Liver (tissue), 9 donors: ENCODE data around the gene LILRA6. TPM values are rescaled to one million over a fixed set of nuclear protein-coding genes. Genes with fewer than 3 reads are reported as not detected.

Experiments
- DNase-seq: peaks from one replicate; pipeline ENCODE4 v3.0.0-alpha.2; 2017; ENCODE audit warnings: low spot score
- H3K27ac ChIP-seq, 2 donors: one replicate each; pipeline ENCODE4 v1.7.0; 2013; ENCODE audit warnings: inconsistent platforms in 2 of 2, low read length in 2 of 2, control low read depth in 1 of 2, low read depth in 1 of 2, mild to moderate bottlenecking in 1 of 2
- H3K27me3 ChIP-seq, 4 donors: one replicate each; pipeline versions ENCODE4 v1.6.1 to v1.7.0; 2013; ENCODE audit warnings: low read length in 3 of 4, inconsistent platforms in 1 of 4, mild to moderate bottlenecking in 1 of 4, moderate library complexity in 1 of 4; ENCODE audit not compliant: control insufficient read depth in 4 of 4, insufficient read depth in 4 of 4
- H3K36me3 ChIP-seq, 4 donors: one replicate each; pipeline versions ENCODE4 v1.6.1 to v1.7.0; 2013; ENCODE audit warnings: low read length in 3 of 4, mild to moderate bottlenecking in 3 of 4, low read depth in 1 of 4, moderate library complexity in 1 of 4; ENCODE audit not compliant: control insufficient read depth in 4 of 4, insufficient read depth in 3 of 4
- H3K4me1 ChIP-seq, 4 donors: one replicate each; pipeline versions ENCODE4 v1.6.1 to v1.7.0; 2013; ENCODE audit warnings: low read length in 3 of 4, mild to moderate bottlenecking in 3 of 4, moderate library complexity in 1 of 4; ENCODE audit not compliant: control insufficient read depth in 4 of 4, insufficient read depth in 4 of 4
- H3K4me3 ChIP-seq, 3 donors: one replicate each; pipeline versions ENCODE4 v1.6.1 to v1.7.0; 2013; ENCODE audit warnings: low read length in 3 of 3, control low read depth in 1 of 3, low read depth in 1 of 3, mild to moderate bottlenecking in 1 of 3
- H3K9ac ChIP-seq, 2 donors: one replicate each; pipeline ENCODE4 v1.7.0; 2013; ENCODE audit warnings: low read length in 2 of 2, mild to moderate bottlenecking in 2 of 2, moderate library complexity in 2 of 2, control low read depth in 1 of 2, low read depth in 1 of 2
- H3K9me3 ChIP-seq, 4 donors: one replicate each; pipeline versions ENCODE4 v1.6.1 to v1.7.0; 2013; ENCODE audit warnings: low read length in 3 of 4; ENCODE audit not compliant: control insufficient read depth in 4 of 4
- EGR1 ChIP-seq, 2 donors: IDR thresholded peaks; 2 replicates each; pipeline ENCODE4 v1.6.1; 2016 to 2018; ENCODE audit warnings: antibody characterized with exemption in 2 of 2, low read depth in 2 of 2
- FOXA1 ChIP-seq: IDR thresholded peaks from 2 replicates; pipeline ENCODE4 v1.6.1; 2016; ENCODE audit warnings: antibody characterized with exemption
- FOXA2 ChIP-seq: IDR thresholded peaks from 2 replicates; pipeline ENCODE4 v1.6.1; 2016; ENCODE audit warnings: antibody characterized with exemption
- GABPA ChIP-seq, 2 donors: IDR thresholded peaks in 1 of 2; conservative IDR thresholded peaks in 1 of 2; 2 replicates each; pipeline ENCODE4 v1.6.1; 2016; ENCODE audit warnings: antibody characterized with exemption in 2 of 2, mild to moderate bottlenecking in 1 of 2, moderate library complexity in 1 of 2
- HNF4A ChIP-seq, 2 donors: conservative IDR thresholded peaks; 2 replicates each; pipeline ENCODE4 v1.6.1; 2016; ENCODE audit warnings: antibody characterized with exemption in 2 of 2, mild to moderate bottlenecking in 2 of 2
- HNF4G ChIP-seq: IDR thresholded peaks from 2 replicates; pipeline ENCODE4 v1.6.1; 2016; ENCODE audit warnings: antibody characterized with exemption
- JUND ChIP-seq, 2 donors: IDR thresholded peaks; 2 replicates each; pipeline ENCODE4 v1.6.1; 2016; ENCODE audit warnings: antibody characterized with exemption in 2 of 2
- NR2F2 ChIP-seq: IDR thresholded peaks from 2 replicates; pipeline ENCODE4 v1.6.1; 2016; ENCODE audit warnings: antibody characterized with exemption
- RAD21 ChIP-seq, 2 donors: IDR thresholded peaks; 2 replicates each; pipeline ENCODE4 v1.6.1; 2016; ENCODE audit warnings: antibody characterized with exemption in 2 of 2, mild to moderate bottlenecking in 2 of 2
- RXRA ChIP-seq, 2 donors: IDR thresholded peaks; 2 replicates each; pipeline ENCODE4 v1.6.1; 2017 to 2018; ENCODE audit warnings: antibody characterized with exemption in 2 of 2, mild to moderate bottlenecking in 1 of 2
- SP1 ChIP-seq: IDR thresholded peaks from 2 replicates; pipeline ENCODE4 v1.6.1; 2018; ENCODE audit warnings: antibody characterized with exemption, mild to moderate bottlenecking
- TAF1 ChIP-seq: conservative IDR thresholded peaks from 2 replicates; pipeline ENCODE4 v1.6.1; 2016; ENCODE audit warnings: antibody characterized with exemption, mild to moderate bottlenecking
- YY1 ChIP-seq: IDR thresholded peaks from 2 replicates; pipeline ENCODE4 v1.6.1; 2016; ENCODE audit warnings: antibody characterized with exemption, mild to moderate bottlenecking
- WGBS: extraction: QIAGEN DNeasy Blood & Tissue Kit; methylation state at CpG from one replicate; pipeline ENCODE4 v1.1.7; 2013; 5-methylcytosine and 5-hydroxymethylcytosine counted together
- polyA plus RNA-seq, 2 donors: library from polyadenylated mRNA; stranded (reverse) in 1 of 2; unstranded in 1 of 2; fragments of 200-250 nt in 1 of 2; fragments of >200 nt in 1 of 2; fragmentation: Nextera tagmentation in 1 of 2; extraction: Ambion mirVana in 1 of 2; gene quantifications; one replicate each; pipeline versions ENCODE4 v1.2.1 to v1.2.3, GENCODE V29; 2013 to 2015
- total RNA-seq, 2 donors: library from RNA; depleted of rRNA; stranded (reverse); fragments of >200 nt; gene quantifications; one replicate each; pipeline ENCODE4 v1.2.3, GENCODE V29; 2014
- TF ChIP-seq, protein P1 (sequence below): IDR thresholded peaks from 2 replicates; pipeline ENCODE4 v1.6.1; 2016; ENCODE audit warnings: antibody characterized with exemption, mild to moderate bottlenecking
- TF ChIP-seq, protein P2 (sequence below): IDR thresholded peaks from 2 replicates; pipeline ENCODE4 v1.6.1; 2016; ENCODE audit warnings: antibody characterized with exemption
- TF ChIP-seq, protein P3 (sequence below): fragments of 150-350 bp; IDR thresholded peaks from 2 replicates; pipeline ENCODE4 v1.5.1; 2017; ENCODE audit warnings: improper control_type of control experiment, low read depth, low read length; ENCODE audit not compliant: missing input control
- TF ChIP-seq, protein P4 (sequence below): IDR thresholded peaks from 2 replicates; pipeline ENCODE4 v1.6.1; 2016; ENCODE audit warnings: antibody characterized with exemption
- TF ChIP-seq, protein P5 (sequence below): IDR thresholded peaks from 2 replicates; pipeline ENCODE4 v1.6.1; 2016; ENCODE audit warnings: antibody characterized with exemption
- donor health status: healthy.
- donor health status: healthy.
- donor health status: healthy.
- donor health status: healthy.
- donor health status: healthy.

LILRA6 gene
- total and polyA plus RNA-seq, 4 donors, result 1.0 to 2.8 (median 1.7) TPM

DNA sequence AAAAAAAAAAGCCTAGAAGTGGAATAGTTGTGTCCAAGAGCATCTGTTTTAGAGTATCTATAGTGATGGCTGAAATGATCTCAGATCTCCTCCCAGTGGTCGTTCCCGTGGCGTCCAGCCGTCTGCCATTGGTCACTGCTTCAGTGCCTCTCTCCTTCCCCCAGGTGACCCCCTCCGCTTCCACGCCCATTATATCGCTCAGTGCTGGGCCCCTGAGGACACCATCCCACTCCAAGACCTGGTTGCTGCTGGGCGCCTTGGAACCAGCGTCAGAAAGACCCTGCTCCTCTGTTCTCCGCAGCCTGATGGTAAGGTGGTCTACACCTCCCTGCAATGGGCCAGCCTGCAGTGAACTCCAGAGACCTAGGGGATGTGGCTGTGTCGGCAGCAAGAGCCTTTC is 49.6 kb downstream of the LILRA6 start:
- TF ChIP-seq HNF4G (no peak), HNF4A (conservative IDR thresholded peaks at IDR 0.05) (no peak), TAF1 (no peak), YY1 (no peak), FOXA2 (no peak), GABPA (IDR thresholded peaks at IDR 0.05 in 1 of 2, conservative IDR thresholded peaks at IDR 0.05 in 1 of 2) (no peak), JUND (IDR thresholded peaks at IDR 0.05) (no peak), SP1 (no peak), RXRA (IDR thresholded peaks at IDR 0.05) (no peak), NR2F2 (no peak), FOXA1 (no peak), RAD21 (IDR thresholded peaks at IDR 0.05) (no peak), EGR1 (IDR thresholded peaks at IDR 0.05; ENCODE audit: low read depth in 2 of 2) (no peak)
- TF ChIP-seq, protein P1, sequence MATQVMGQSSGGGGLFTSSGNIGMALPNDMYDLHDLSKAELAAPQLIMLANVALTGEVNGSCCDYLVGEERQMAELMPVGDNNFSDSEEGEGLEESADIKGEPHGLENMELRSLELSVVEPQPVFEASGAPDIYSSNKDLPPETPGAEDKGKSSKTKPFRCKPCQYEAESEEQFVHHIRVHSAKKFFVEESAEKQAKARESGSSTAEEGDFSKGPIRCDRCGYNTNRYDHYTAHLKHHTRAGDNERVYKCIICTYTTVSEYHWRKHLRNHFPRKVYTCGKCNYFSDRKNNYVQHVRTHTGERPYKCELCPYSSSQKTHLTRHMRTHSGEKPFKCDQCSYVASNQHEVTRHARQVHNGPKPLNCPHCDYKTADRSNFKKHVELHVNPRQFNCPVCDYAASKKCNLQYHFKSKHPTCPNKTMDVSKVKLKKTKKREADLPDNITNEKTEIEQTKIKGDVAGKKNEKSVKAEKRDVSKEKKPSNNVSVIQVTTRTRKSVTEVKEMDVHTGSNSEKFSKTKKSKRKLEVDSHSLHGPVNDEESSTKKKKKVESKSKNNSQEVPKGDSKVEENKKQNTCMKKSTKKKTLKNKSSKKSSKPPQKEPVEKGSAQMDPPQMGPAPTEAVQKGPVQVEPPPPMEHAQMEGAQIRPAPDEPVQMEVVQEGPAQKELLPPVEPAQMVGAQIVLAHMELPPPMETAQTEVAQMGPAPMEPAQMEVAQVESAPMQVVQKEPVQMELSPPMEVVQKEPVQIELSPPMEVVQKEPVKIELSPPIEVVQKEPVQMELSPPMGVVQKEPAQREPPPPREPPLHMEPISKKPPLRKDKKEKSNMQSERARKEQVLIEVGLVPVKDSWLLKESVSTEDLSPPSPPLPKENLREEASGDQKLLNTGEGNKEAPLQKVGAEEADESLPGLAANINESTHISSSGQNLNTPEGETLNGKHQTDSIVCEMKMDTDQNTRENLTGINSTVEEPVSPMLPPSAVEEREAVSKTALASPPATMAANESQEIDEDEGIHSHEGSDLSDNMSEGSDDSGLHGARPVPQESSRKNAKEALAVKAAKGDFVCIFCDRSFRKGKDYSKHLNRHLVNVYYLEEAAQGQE, result no peak
- TF ChIP-seq, protein P2, sequence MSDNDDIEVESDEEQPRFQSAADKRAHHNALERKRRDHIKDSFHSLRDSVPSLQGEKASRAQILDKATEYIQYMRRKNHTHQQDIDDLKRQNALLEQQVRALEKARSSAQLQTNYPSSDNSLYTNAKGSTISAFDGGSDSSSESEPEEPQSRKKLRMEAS, result no peak
- TF ChIP-seq, protein P3, sequence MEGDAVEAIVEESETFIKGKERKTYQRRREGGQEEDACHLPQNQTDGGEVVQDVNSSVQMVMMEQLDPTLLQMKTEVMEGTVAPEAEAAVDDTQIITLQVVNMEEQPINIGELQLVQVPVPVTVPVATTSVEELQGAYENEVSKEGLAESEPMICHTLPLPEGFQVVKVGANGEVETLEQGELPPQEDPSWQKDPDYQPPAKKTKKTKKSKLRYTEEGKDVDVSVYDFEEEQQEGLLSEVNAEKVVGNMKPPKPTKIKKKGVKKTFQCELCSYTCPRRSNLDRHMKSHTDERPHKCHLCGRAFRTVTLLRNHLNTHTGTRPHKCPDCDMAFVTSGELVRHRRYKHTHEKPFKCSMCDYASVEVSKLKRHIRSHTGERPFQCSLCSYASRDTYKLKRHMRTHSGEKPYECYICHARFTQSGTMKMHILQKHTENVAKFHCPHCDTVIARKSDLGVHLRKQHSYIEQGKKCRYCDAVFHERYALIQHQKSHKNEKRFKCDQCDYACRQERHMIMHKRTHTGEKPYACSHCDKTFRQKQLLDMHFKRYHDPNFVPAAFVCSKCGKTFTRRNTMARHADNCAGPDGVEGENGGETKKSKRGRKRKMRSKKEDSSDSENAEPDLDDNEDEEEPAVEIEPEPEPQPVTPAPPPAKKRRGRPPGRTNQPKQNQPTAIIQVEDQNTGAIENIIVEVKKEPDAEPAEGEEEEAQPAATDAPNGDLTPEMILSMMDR, result no peak
- TF ChIP-seq, protein P4, sequence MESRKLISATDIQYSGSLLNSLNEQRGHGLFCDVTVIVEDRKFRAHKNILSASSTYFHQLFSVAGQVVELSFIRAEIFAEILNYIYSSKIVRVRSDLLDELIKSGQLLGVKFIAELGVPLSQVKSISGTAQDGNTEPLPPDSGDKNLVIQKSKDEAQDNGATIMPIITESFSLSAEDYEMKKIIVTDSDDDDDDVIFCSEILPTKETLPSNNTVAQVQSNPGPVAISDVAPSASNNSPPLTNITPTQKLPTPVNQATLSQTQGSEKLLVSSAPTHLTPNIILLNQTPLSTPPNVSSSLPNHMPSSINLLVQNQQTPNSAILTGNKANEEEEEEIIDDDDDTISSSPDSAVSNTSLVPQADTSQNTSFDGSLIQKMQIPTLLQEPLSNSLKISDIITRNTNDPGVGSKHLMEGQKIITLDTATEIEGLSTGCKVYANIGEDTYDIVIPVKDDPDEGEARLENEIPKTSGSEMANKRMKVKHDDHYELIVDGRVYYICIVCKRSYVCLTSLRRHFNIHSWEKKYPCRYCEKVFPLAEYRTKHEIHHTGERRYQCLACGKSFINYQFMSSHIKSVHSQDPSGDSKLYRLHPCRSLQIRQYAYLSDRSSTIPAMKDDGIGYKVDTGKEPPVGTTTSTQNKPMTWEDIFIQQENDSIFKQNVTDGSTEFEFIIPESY, result no peak
- TF ChIP-seq, protein P5, sequence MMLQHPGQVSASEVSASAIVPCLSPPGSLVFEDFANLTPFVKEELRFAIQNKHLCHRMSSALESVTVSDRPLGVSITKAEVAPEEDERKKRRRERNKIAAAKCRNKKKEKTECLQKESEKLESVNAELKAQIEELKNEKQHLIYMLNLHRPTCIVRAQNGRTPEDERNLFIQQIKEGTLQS, result no peak
- no peaks in the 10 kb centered on the region for H3K27me3 ChIP-seq
- peaks cover 17 to 30% (median 24%) of the 10 kb centered on the region in 4 donors for H3K4me1 ChIP-seq
- peaks cover 4 to 17% (median 13%) of the 10 kb centered on the region in 4 donors for H3K36me3 ChIP-seq
- H3K27ac ChIP-seq, result no peak overlapping the region
- H3K9ac ChIP-seq, result no peak overlapping the region
- no peaks in the 10 kb centered on the region for H3K9me3 ChIP-seq
- DNase-seq, result no peak
- no peak overlapping the region for H3K4me3 ChIP-seq
- WGBS, result 97% methylated on average over 11 of the region's 11 CpGs
